Common myeloid progenitor, CD34-positive (primary cell): Measurements from ENCODE around the gene PLLP.
A peak's percentile ranks its signal among the peaks of the same experiment; 100 is the strongest.

ENCODE experiments used
- CTCF ChIA-PET: fragments of 350-600 bp; sonication (Branson Sonifier 250); formaldehyde crosslinking; loops from one replicate; lab custom pipeline; 2021; ENCODE audit warnings: antibody characterized with exemption; lab: Charles Lee
- POLR2A ChIA-PET: fragments of 350-600 bp; sonication (Branson Sonifier 250); formaldehyde crosslinking; loops from one replicate; lab custom pipeline; 2021; ENCODE audit warnings: antibody characterized with exemption; lab: Charles Lee
- DNase-seq, 3 donors: peaks; one replicate each; pipeline versions ENCODE4 v3.0.0 to v3.0.0-alpha.2; 2013
- H3K27ac ChIP-seq, 2 experiments: 1 replicate in 1 of 2; 2 replicates in 1 of 2; pipeline ENCODE4 v1.7.0; 2013; ENCODE audit warnings: inconsistent platforms in 2 of 2, low read length in 2 of 2, mild to moderate bottlenecking in 2 of 2, low read depth in 1 of 2, moderate library complexity in 1 of 2; ENCODE audit not compliant: severe bottlenecking in 2 of 2, insufficient read depth in 1 of 2, poor library complexity in 1 of 2
- H3K27me3 ChIP-seq, 5 experiments: replicated peaks in 2 of 5; 1 replicate in 3 of 5; 2 replicates in 2 of 5; pipeline versions ENCODE4 v1.6.1 to v1.7.0; 2013; ENCODE audit warnings: low read length in 4 of 5, mild to moderate bottlenecking in 2 of 5, moderate library complexity in 2 of 5, inconsistent platforms in 1 of 5; ENCODE audit not compliant: insufficient read depth in 5 of 5, control insufficient read depth in 4 of 5
- H3K36me3 ChIP-seq, 4 experiments: 1 replicate in 2 of 4; 2 replicates in 2 of 4; pipeline versions ENCODE4 v1.6.1 to v1.7.0; 2013; ENCODE audit warnings: low read length in 3 of 4, control low read depth in 1 of 4, mild to moderate bottlenecking in 1 of 4; ENCODE audit not compliant: control insufficient read depth in 4 of 4, insufficient read depth in 4 of 4
- H3K4me1 ChIP-seq, 4 experiments: 1 replicate in 3 of 4; 2 replicates in 1 of 4; pipeline versions ENCODE4 v1.6.1 to v1.7.1; 2013; ENCODE audit warnings: low read length in 3 of 4, mild to moderate bottlenecking in 3 of 4, control low read depth in 1 of 4, inconsistent platforms in 1 of 4, moderate library complexity in 1 of 4; ENCODE audit not compliant: control insufficient read depth in 4 of 4, insufficient read depth in 4 of 4; ENCODE audit errors: control extremely low read depth in 1 of 4
- H3K4me3 ChIP-seq, 7 experiments: 1 replicate in 4 of 7; 2 replicates in 3 of 7; pipeline versions ENCODE4 v1.5.1 to v1.7.0; 2013; ENCODE audit warnings: mild to moderate bottlenecking in 7 of 7, low read length in 6 of 7, moderate library complexity in 6 of 7, inconsistent platforms in 2 of 7, low read depth in 2 of 7, control low read depth in 1 of 7; ENCODE audit not compliant: insufficient read depth in 4 of 7, control insufficient read depth in 1 of 7; ENCODE audit errors: extremely low read depth in 1 of 7
- H3K9me3 ChIP-seq, 5 experiments: 1 replicate in 4 of 5; 2 replicates in 1 of 5; pipeline versions ENCODE4 v1.6.1 to v1.7.1; 2013; ENCODE audit warnings: low read length in 4 of 5, mild to moderate bottlenecking in 2 of 5, inconsistent platforms in 1 of 5, low read depth in 1 of 5, moderate library complexity in 1 of 5; ENCODE audit not compliant: control insufficient read depth in 4 of 5, insufficient read depth in 2 of 5; ENCODE audit errors: control extremely low read depth in 1 of 5
- WGBS: methylation state at CpG from one replicate; pipeline ENCODE4 v1.1.5; 2013; ENCODE audit not compliant: insufficient coverage; 5-methylcytosine and 5-hydroxymethylcytosine counted together

Gene PLLP

DNA sequence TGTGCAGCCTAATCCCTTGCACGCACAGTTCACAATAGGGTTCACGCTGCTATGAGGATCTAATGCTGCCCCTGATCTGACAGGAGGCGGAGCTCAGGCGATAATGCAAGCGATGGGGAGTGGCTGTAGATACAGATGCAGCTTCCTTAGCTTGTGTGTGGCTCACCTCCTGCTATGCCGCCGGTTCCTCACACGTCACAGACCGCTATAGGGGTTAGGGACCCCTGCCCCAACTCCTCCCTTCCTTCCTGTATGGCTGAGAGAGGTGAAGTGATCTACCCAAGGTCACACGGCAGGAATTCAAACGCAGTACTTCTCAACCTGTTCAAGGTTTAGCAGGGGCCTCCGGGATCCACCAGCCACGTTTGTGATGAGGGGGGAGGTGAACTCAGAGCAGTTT, 13.4 kb upstream of the PLLP start:
- DNase-seq: peak in 2 of 3 donors; percentile 46 to 68
- H3K9me3 ChIP-seq: no peaks in the 10 kb centered on the region
- H3K4me1 ChIP-seq: peaks cover 3 to 20% (median 16%) of the 10 kb centered on the region in 4 experiments
- 55% methylated on average over 9 of the region's 13 CpGs for WGBS
- no peaks in the 10 kb centered on the region for H3K36me3 ChIP-seq
- POLR2A ChIA-PET: interaction anchor here (0.6 kb wide), 1 partner anchor 12 kb away, joined by 3 read pairs; no protein-coding TSS in a partner anchor
- H3K4me3 ChIP-seq: no peak overlapping the region
- H3K27ac ChIP-seq: no peak overlapping the region
- H3K27me3 ChIP-seq: peaks cover 0 to 4% (median 0%) of the 10 kb centered on the region in 5 experiments
- CTCF ChIA-PET: interaction anchor here (1.1 to 17.2 kb wide), 3 partner anchors 12 to 120 kb away, joined by 3 to 250 read pairs (median 5); no protein-coding TSS in a partner anchor

DNA sequence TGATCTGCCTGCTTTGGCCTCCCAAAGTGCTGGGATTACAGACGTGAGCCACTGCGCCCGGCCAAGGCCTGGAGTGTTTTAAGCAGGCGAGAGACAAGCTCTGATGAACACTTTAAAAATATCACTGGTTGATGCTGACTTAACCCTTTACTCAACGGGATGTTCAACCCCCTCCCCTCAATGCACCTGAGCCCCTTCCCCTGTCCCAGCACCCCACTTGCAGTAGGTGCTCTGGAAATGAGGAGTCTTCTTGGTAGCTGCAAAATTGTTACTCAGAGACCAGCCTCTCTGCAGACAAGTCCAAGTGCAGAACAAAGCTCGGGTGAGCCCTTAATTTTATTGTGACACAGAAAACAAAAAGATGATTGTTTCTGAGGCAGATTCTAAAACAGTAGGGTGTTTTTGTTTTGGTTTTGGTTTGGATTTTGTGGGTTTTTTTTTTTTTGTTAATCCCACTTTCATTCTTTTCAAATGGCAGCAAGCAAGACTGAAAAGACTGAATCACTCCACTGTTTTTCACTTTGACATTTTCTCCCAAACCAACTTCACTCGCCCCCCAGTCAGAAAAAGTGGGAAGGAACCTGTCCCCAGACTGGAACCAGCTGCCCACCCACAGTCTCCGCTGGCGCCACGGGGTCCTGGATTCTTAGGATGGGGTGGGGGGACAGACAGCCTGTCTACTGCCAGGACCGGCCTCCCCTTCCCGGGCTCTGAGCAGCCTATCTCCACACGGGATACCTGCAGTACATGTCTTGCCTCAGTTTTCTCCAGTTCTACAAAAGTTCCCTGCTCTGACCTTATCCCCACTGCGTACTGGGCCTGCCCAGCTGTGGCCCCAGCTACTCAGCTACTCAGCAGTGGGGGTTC, 5.2 kb upstream of the PLLP start:
- no peak overlapping the region for H3K27ac ChIP-seq
- 84% methylated on average over 14 of the region's 14 CpGs for WGBS
- H3K36me3 ChIP-seq: no peaks in the 10 kb centered on the region
- peaks cover 0 to 6% (median 4%) of the 10 kb centered on the region in 4 experiments for H3K4me1 ChIP-seq
- H3K27me3 ChIP-seq: peaks cover 2 to 13% (median 5%) of the 10 kb centered on the region in 5 experiments
- no peak overlapping the region for H3K4me3 ChIP-seq
- ChIA-PET POLR2A (no interaction called here), CTCF (interaction anchor here (2.5 kb wide), 1 partner anchor 10 kb away, joined by 7 read pairs; no protein-coding TSS in a partner anchor)
- DNase-seq: no peak
- no peaks in the 10 kb centered on the region for H3K9me3 ChIP-seq

DNA sequence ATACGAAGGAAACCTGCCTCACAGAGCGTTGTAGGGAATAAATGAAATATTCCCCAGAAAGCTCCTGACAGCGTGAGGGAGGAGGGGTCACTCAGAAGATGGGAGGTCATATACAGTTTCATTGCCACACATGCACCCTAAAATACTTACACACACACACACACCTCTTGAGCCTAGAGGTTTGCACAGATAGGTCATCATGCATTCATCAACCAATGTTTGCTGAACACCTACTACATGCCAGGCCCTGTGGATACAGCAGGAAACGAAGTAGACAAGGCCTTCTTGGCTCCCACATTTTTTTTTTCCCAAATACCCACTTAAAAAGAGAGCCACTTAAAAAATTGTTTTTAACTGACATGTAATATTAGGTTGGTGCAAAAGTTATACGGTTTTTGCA, 907 bp upstream of the PLLP start:
- no peaks in the 10 kb centered on the region for H3K36me3 ChIP-seq
- peak overlapping the region in 3 of 7 experiments; percentile 56 to 70 (median 58) for H3K4me3 ChIP-seq
- no peak overlapping the region for H3K27ac ChIP-seq
- WGBS: no CpG with 5 or more reads among the region's 5 CpGs
- peaks cover 2 to 39% (median 21%) of the 10 kb centered on the region in 5 experiments for H3K27me3 ChIP-seq
- peaks cover 0 to 14% (median 11%) of the 10 kb centered on the region in 4 experiments for H3K4me1 ChIP-seq
- DNase-seq: no peak
- no peaks in the 10 kb centered on the region for H3K9me3 ChIP-seq
- ChIA-PET CTCF (interaction anchor here (1.5 to 1.8 kb wide), 2 partner anchors 12 to 15 kb away, joined by 3 to 5 read pairs; no protein-coding TSS in a partner anchor), POLR2A (no interaction called here)

DNA sequence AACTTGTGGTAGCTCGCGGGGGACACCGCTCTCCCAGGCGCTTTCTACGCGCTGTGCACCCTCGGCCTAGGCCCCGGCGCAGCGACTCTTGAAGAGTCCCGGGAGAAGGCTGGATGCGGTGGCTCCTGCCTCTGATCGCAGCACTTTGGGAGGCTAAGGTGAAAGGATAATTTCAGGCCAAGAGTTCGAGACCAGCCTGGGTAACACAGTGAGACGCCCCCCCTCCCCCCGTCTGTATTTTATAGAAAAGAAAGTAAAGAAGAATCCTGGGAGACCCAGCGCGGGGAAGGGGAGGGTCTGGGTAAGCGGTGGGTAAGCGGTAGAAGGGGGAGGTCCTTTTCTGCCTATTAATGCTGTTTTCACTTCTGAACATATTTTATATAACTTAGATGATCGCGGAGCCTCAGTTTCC, 486 bp upstream of the PLLP start:
- POLR2A ChIA-PET: no interaction called here

DNA sequence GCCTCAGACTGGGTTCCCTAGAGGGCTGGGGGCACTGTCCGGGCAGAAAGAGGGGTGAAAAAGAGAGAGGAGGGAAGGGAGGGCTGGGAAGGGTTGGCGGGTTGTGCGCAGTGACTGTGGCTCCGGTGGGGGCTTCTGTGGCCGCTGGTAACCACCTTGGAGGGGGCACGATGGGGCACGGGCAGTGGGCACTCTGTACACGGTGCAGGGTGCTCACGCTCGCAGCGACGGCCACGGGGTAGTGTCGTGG, 588 bp downstream of the PLLP start:
- ChIA-PET CTCF (interaction anchor here (1.5 kb wide), 1 partner anchor 9 kb away, joined by 4 read pairs; no protein-coding TSS in a partner anchor), POLR2A (no interaction called here)
- peak overlapping the region in 3 of 7 experiments; percentile 11 to 70 (median 58) for H3K4me3 ChIP-seq
- H3K9me3 ChIP-seq: no peaks in the 10 kb centered on the region
- no peaks in the 10 kb centered on the region for H3K36me3 ChIP-seq
- no peak overlapping the region for H3K27ac ChIP-seq
- H3K27me3 ChIP-seq: peaks cover 2 to 40% (median 24%) of the 10 kb centered on the region in 5 experiments
- H3K4me1 ChIP-seq: peaks cover 0 to 14% (median 11%) of the 10 kb centered on the region in 4 experiments
- DNase-seq: no peak
- 19% methylated on average over 14 of the region's 14 CpGs for WGBS

More for the DNA sequence above, 486 bp upstream of the PLLP start:
- no peak overlapping the region for H3K27ac ChIP-seq
- no peaks in the 10 kb centered on the region for H3K36me3 ChIP-seq
- H3K4me1 ChIP-seq: peaks cover 0 to 14% (median 11%) of the 10 kb centered on the region in 4 experiments
- no peaks in the 10 kb centered on the region for H3K9me3 ChIP-seq
- CTCF ChIA-PET: no interaction called here
- H3K4me3 ChIP-seq: peak overlapping the region; percentile 6 to 70 (median 53)
- H3K27me3 ChIP-seq: peaks cover 2 to 39% (median 21%) of the 10 kb centered on the region in 5 experiments
- DNase-seq: peak in 1 of 3 donors; percentile 28
- 6% methylated on average over 11 of the region's 22 CpGs for WGBS

DNA sequence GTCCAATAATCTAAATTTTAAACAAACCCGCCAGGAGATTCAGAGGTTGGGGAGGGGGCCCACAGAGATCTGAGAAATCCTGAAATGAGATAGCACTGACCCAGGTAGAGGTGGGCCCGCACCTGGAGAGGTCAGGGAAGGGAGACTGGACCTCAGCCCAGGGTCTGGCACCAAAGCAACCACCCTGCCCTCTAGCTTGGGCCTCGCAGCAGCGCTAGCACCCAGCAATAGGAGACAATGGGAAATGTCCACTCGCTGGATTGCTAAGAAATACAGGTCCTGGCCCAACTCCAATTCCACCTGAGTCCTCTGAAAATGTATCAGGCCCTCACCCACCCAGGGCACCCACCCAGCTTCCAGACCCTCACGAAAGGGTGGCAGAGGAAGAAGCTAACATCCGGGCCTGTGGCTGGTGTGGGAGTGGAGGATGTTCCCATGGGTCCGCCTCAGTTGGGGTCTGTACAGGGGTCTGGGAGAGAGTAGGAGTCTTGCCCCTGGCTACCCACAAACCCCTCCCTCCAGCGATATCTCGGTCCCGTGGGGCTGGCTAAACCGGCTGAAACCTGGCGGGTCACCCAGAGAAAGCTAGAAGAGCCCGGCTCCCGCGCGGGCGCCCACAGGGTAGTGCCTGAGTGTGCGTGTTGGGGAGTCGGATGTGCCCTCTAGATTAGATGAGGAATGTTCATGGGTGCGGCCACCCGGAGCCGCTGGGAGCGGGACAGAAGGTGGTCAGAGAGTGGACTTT, 1.1 kb downstream of the PLLP start:
- DNase-seq: no peak
- no peaks in the 10 kb centered on the region for H3K9me3 ChIP-seq
- ChIA-PET CTCF (interaction anchor here (1.5 kb wide), 1 partner anchor 9 kb away, joined by 4 read pairs; no protein-coding TSS in a partner anchor), POLR2A (no interaction called here)
- WGBS: 76% methylated on average over 8 of the region's 24 CpGs
- no peaks in the 10 kb centered on the region for H3K36me3 ChIP-seq
- H3K27ac ChIP-seq: no peak overlapping the region
- no peak overlapping the region for H3K4me3 ChIP-seq
- H3K27me3 ChIP-seq: peaks cover 2 to 40% (median 26%) of the 10 kb centered on the region in 5 experiments
- peaks cover 0 to 14% (median 11%) of the 10 kb centered on the region in 4 experiments for H3K4me1 ChIP-seq
